Activated CD8-positive, alpha-beta T cell treated with anti-CD3 and anti-CD28 coated beads, Interleukin-2, amount 10 ng/mL, durations not matched to agents 7 days and 5 days (primary cell): ENCODE results near the gene CBY1. TPM values are rescaled to one million over a fixed set of nuclear protein-coding genes. Genes with fewer than 3 reads are reported as not detected.

Experiments
- ATAC-seq: fragments of 150-1000 bp; cut with Tn5 transposase; one replicate; pipeline ENCODE4 v1.10.0; 2021; ENCODE audit warnings: moderate library complexity
- CTCF ChIA-PET: fragments of 350-600 bp; sonication (Branson Sonifier 250); formaldehyde crosslinking; loops from one replicate; lab custom pipeline; 2021; ENCODE audit warnings: antibody characterized with exemption; lab: Charles Lee
- POLR2A ChIA-PET: fragments of 350-600 bp; sonication (Branson Sonifier 250); formaldehyde crosslinking; loops from one replicate; lab custom pipeline; 2021; ENCODE audit warnings: antibody characterized with exemption; lab: Charles Lee
- DNase-seq: peaks from one replicate; pipeline ENCODE4 v3.0.0-alpha.2; 2020
- H3K27ac Mint-ChIP-seq: one replicate; pipeline ENCODE4 v1.8.0; 2021; ENCODE audit warnings: mild to moderate bottlenecking, mixed read lengths
- H3K27me3 Mint-ChIP-seq: one replicate; pipeline ENCODE4 v1.8.0; 2021; ENCODE audit warnings: low read depth, mixed read lengths
- H3K36me3 Mint-ChIP-seq: one replicate; pipeline ENCODE4 v1.8.0; 2021; ENCODE audit warnings: low read depth, mixed read lengths
- H3K4me1 Mint-ChIP-seq: one replicate; pipeline ENCODE4 v1.8.0; 2021; ENCODE audit warnings: low read depth, mixed read lengths
- H3K4me3 Mint-ChIP-seq: one replicate; pipeline ENCODE4 v1.8.0; 2021; ENCODE audit warnings: mild to moderate bottlenecking, mixed read lengths
- H3K9me3 Mint-ChIP-seq: one replicate; pipeline ENCODE4 v1.8.0; 2022; ENCODE audit warnings: mixed read lengths; ENCODE audit not compliant: insufficient read depth
- total RNA-seq, 2 experiments: library from RNA; stranded (reverse); gene quantifications; one replicate each; pipeline ENCODE4 v1.2.3, GENCODE V29; 2021

Gene CBY1
- total RNA-seq, 2 experiments from 2014 or later = 11.6 to 13.6 TPM

DNA sequence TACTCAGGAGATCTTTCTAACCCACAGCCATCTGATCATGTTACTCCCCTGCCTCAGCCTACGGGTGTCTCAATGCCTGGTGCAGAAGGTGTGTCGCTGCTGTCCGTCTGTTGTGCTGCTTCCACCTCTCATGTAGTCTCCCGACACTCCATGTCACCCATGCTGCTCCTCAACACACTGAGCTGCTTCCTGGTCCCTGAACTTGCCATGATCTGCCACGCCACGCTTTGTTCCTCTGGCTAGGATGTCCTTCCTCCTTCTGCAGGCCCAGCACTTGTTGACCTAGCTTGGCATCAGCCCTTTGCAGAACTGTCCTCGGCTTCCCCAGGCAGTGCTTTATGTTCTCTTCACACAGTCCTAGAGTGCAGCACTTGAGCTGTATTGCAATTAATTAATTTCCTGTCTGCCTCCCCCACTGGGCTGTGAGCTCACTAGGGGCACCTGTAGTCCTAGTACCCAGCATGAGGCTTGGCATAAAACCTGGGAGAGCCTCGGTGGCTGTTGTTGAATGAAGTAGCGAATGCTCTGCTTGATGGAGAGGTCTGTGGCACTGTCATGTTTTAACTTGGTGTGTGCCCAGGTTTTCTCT lies 58.8 kb downstream of the CBY1 start:
- Mint-ChIP-seq H3K27me3 (no peaks in the 10 kb centered on the region), H3K4me3 (no peak overlapping the region), H3K9me3 (no peaks in the 10 kb centered on the region), H3K36me3 (peaks cover 37% of the 10 kb centered on the region), H3K27ac (peak overlapping the region; percentile 25), H3K4me1 (peaks cover 35% of the 10 kb centered on the region)
- DNase-seq (no peak), ATAC-seq (peak; percentile 18)
- CTCF ChIA-PET = interaction anchor here (1.5 to 4.3 kb wide), 2 partner anchors 10 to 18 kb away, joined by 10 to 21 read pairs; no protein-coding TSS in a partner anchor
- POLR2A ChIA-PET = interaction anchor here (1.1 to 1.5 kb wide), 5 partner anchors 8 to 41 kb away, joined by 4 to 6 read pairs (median 4); partner anchors contain the start of genes SUN2 and TOMM22

DNA sequence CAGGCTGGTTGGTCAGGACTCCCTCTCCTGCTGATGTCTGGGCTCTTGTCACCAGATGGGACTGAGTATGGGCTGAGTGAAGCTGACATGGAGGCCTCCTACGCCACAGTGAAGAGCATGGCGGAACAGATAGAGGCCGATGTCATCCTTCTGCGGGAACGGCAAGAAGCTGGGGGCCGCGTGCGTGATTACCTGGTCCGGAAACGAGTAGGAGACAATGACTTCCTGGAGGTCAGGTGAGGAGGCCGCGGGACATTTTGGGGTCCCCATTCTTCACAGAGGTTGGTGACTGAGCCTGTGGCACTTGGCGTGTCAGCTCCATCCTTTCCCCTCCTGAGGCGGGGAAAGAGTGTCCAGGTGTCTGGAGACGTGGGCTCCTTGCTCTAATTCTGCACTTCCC lies 59.4 kb downstream of the CBY1 start:
- H3K4me3 Mint-ChIP-seq = no peak overlapping the region
- DNase-seq (no peak), ATAC-seq (no peak)
- H3K27ac Mint-ChIP-seq = no peak overlapping the region
- no peaks in the 10 kb centered on the region for H3K27me3 Mint-ChIP-seq
- peaks cover 33% of the 10 kb centered on the region for H3K36me3 Mint-ChIP-seq
- ChIA-PET POLR2A (interaction anchor here (1.3 to 1.5 kb wide), 3 partner anchors 8 to 40 kb away, joined by 4 to 5 read pairs (median 4); partner anchors contain the start of gene SUN2), CTCF (interaction anchor here (4.3 kb wide), 1 partner anchor 9 kb away, joined by 21 read pairs; no protein-coding TSS in a partner anchor)
- H3K4me1 Mint-ChIP-seq = peaks cover 31% of the 10 kb centered on the region
- no peaks in the 10 kb centered on the region for H3K9me3 Mint-ChIP-seq

DNA sequence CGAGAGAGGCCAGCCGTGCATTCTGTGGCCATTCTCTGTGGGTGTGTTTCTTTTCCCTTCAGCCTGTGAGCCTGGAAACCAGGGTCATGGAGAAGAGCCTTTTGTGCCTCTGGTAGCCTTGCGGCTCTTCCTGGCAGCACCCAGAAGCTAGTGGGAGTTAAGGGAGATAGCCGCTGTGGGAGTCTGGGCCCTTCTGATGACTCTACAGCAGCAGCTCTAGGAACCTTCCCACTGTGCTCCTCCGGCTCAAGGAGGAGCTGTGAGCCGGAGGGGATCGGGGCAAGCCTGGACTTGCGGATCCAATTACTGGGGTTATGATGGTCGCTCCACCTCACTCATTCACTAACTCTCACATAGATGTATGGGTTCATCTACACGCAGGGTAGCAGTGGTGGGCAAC lies 59.8 kb downstream of the CBY1 start:
- CTCF ChIA-PET = interaction anchor here (1.1 to 4.3 kb wide), 2 partner anchors 9 to 17 kb away, joined by 3 to 21 read pairs; no protein-coding TSS in a partner anchor
- H3K4me3 Mint-ChIP-seq = no peak overlapping the region
- POLR2A ChIA-PET = interaction anchor here (1.5 kb wide), 1 partner anchor 9 kb away, joined by 4 read pairs; no protein-coding TSS in a partner anchor
- DNase-seq (no peak), ATAC-seq (no peak)
- H3K27ac Mint-ChIP-seq = peak overlapping the region; percentile 62
- H3K36me3 Mint-ChIP-seq = peaks cover 30% of the 10 kb centered on the region
- peaks cover 28% of the 10 kb centered on the region for H3K4me1 Mint-ChIP-seq
- H3K9me3 Mint-ChIP-seq = no peaks in the 10 kb centered on the region
- H3K27me3 Mint-ChIP-seq = no peaks in the 10 kb centered on the region

DNA sequence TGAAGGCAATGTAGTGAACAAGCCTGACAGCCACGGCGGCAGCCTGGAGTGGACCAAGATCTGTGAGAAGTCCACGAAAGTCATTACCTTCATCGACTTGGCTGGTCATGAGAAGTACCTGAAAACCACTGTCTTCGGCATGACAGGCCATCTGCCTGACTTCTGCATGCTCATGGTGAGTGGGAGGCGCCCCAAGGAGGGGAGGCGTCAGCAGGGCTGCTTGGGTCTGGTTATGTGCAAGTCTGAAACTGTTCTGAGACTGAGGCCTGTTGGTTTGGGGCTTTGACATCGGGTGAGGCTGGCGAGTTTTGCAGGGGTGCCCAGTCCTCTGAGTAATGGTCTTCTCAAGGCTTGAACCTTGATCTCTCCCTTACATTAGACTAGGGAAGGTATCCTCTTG lies 60.4 kb downstream of the CBY1 start:
- ChIA-PET CTCF (interaction anchor here (0.6 to 4.3 kb wide), 3 partner anchors 8 to 16 kb away, joined by 3 to 21 read pairs (median 3); no protein-coding TSS in a partner anchor), POLR2A (interaction anchor here (1.3 to 2.1 kb wide), 3 partner anchors 9 to 35 kb away, joined by 3 to 8 read pairs (median 4); partner anchors contain the start of gene TOMM22)
- peak overlapping the region; percentile 62 for H3K27ac Mint-ChIP-seq
- no peaks in the 10 kb centered on the region for H3K27me3 Mint-ChIP-seq
- H3K9me3 Mint-ChIP-seq = no peaks in the 10 kb centered on the region
- peaks cover 28% of the 10 kb centered on the region for H3K4me1 Mint-ChIP-seq
- DNase-seq (no peak), ATAC-seq (no peak)
- H3K4me3 Mint-ChIP-seq = no peak overlapping the region
- H3K36me3 Mint-ChIP-seq = peaks cover 33% of the 10 kb centered on the region

DNA sequence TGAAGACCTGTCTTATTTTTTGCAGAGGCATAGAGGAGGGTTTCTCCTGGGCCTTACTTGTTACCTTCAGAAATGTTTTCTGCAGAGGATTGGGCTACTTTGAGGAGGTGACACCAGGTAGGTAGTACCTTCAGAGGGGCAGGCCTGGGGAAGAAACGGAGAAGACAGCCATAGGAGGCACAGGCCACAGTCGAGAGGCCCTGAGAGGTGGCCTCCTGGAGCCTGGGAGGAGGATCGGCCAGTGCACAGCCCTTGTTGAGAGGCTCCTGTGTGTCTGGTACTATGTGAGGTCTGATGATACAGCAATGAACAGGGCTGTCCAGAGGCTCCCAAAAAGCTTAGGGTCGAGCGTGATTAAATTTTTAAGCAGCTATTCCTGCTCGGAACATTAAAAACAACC lies 60.8 kb downstream of the CBY1 start:
- CTCF ChIA-PET = interaction anchor here (0.6 to 1.1 kb wide), 2 partner anchors 10 to 16 kb away, joined by 3 read pairs; no protein-coding TSS in a partner anchor
- DNase-seq (no peak), ATAC-seq (no peak)
- H3K36me3 Mint-ChIP-seq = peaks cover 34% of the 10 kb centered on the region
- POLR2A ChIA-PET = interaction anchor here (1.3 to 2.1 kb wide), 3 partner anchors 16 to 36 kb away, joined by 3 to 12 read pairs (median 8); partner anchors contain the start of gene TOMM22
- no peak overlapping the region for H3K27ac Mint-ChIP-seq
- no peaks in the 10 kb centered on the region for H3K27me3 Mint-ChIP-seq
- peaks cover 25% of the 10 kb centered on the region for H3K4me1 Mint-ChIP-seq
- no peak overlapping the region for H3K4me3 Mint-ChIP-seq
- no peaks in the 10 kb centered on the region for H3K9me3 Mint-ChIP-seq

DNA sequence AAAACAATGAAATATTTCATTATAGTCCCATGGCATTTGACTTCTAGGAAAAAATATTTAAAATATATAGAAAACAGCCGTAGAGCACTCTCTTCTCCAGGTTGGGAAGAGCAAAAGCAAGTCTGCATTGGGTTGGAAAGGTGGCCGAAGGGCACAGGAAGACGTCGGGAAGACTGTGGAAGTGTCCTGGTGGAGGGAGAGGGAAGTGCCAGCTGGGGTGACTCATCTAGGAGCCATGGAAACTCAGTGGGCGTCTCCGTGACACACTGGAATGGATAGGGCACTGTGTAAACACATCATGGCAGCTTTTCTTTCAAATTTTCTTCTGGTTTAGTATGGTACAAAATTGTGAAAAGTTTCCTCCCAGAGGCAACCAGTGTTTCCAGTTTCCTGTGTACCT lies 62.0 kb downstream of the CBY1 start:
- ChIA-PET CTCF (interaction anchor here (0.9 kb wide), 1 partner anchor 15 kb away, joined by 3 read pairs; no protein-coding TSS in a partner anchor), POLR2A (interaction anchor here (1.0 to 2.1 kb wide), 4 partner anchors 14 to 37 kb away, joined by 3 to 12 read pairs (median 6); partner anchors contain the start of gene TOMM22)
- Mint-ChIP-seq H3K27ac (no peak overlapping the region), H3K36me3 (peaks cover 36% of the 10 kb centered on the region), H3K4me3 (no peak overlapping the region), H3K27me3 (no peaks in the 10 kb centered on the region), H3K4me1 (peaks cover 16% of the 10 kb centered on the region), H3K9me3 (no peaks in the 10 kb centered on the region)
- DNase-seq = no peak
- no peak for ATAC-seq

DNA sequence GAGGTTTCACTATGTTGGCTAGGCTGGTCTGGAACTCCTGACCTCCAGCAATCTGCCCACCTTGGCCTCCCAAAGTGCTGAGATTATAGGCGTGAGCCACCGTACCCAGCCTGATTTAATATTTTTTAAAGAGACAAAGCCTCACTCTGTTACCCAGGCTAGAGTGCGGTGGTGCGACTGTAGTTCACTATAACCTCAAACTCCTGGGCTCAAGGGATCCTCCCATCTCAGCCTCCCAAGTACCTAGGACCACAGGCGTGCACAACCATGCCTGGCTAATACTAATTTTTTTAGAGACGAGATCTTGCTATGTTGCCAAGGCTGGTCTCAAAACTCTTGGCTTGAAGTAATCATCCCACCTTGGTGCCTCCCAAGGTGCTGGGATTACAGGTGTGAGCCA lies 62.8 kb downstream of the CBY1 start:
- DNase-seq (no peak), ATAC-seq (no peak)
- ChIA-PET CTCF (no interaction called here), POLR2A (interaction anchor here (2.1 kb wide), 2 partner anchors 14 to 16 kb away, joined by 8 to 12 read pairs; no protein-coding TSS in a partner anchor)
- no peaks in the 10 kb centered on the region for H3K9me3 Mint-ChIP-seq
- no peak overlapping the region for H3K4me3 Mint-ChIP-seq
- H3K27ac Mint-ChIP-seq = no peak overlapping the region
- peaks cover 11% of the 10 kb centered on the region for H3K4me1 Mint-ChIP-seq
- H3K27me3 Mint-ChIP-seq = no peaks in the 10 kb centered on the region
- H3K36me3 Mint-ChIP-seq = peaks cover 42% of the 10 kb centered on the region

DNA sequence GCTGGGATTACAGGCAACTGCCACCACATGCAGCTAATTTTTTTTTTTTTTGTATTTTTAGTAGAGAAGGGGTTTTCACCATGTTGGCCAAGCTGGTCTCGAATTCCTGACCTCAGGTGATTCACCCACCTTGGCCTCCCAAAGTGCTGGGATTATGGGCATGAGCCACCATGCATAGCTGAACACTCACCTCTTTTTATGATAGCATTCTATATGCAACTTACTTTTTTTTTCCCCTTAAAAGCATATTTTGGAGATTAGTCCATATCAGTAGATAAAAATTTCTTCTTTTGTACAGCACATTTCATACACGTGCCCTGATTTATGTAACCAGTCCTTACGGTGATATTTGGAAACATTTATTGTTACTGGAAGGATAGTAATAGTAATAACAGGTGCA lies 63.9 kb downstream of the CBY1 start:
- DNase-seq (no peak), ATAC-seq (no peak)
- peaks cover 53% of the 10 kb centered on the region for H3K36me3 Mint-ChIP-seq

DNA sequence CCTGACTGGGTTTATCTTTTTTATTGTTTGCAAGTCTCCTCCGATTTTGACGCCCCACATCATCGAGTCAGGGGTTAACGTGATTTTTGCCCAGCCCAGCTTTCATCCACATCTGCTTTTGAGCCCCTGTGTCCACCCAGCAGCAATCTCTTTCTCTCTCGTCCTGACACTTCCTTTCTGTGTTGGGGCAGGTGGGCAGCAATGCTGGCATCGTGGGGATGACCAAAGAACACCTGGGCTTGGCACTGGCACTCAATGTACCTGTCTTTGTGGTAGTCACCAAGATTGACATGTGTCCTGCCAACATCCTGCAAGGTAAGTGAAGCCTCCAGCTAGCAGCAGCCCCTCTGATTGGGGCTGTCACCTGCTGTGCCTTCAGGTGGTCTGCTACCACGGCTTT lies 65.1 kb downstream of the CBY1 start:
- peaks cover 55% of the 10 kb centered on the region for H3K36me3 Mint-ChIP-seq

More for the DNA sequence above, 63.9 kb downstream of the CBY1 start:
- H3K27me3 Mint-ChIP-seq = no peaks in the 10 kb centered on the region
- no peak overlapping the region for H3K27ac Mint-ChIP-seq
- H3K4me3 Mint-ChIP-seq = no peak overlapping the region
- POLR2A ChIA-PET = no interaction called here
- no peaks in the 10 kb centered on the region for H3K9me3 Mint-ChIP-seq
- CTCF ChIA-PET = interaction anchor here (1.3 kb wide), 1 partner anchor 27 kb away, joined by 3 read pairs; no protein-coding TSS in a partner anchor
- peaks cover under 1% of the 10 kb centered on the region for H3K4me1 Mint-ChIP-seq

More for the DNA sequence above, 65.1 kb downstream of the CBY1 start:
- Mint-ChIP-seq H3K27ac (no peak overlapping the region), H3K27me3 (no peaks in the 10 kb centered on the region), H3K4me3 (no peak overlapping the region), H3K4me1 (no peaks in the 10 kb centered on the region), H3K9me3 (no peaks in the 10 kb centered on the region)
- CTCF ChIA-PET = interaction anchor here (0.8 to 4.3 kb wide), 4 partner anchors 10 to 48 kb away, joined by 3 to 57 read pairs (median 26); partner anchors contain the start of gene GTPBP1
- ATAC-seq (no peak), DNase-seq (no peak)
- POLR2A ChIA-PET = interaction anchor here (0.5 to 6.0 kb wide), 2 partner anchors 12 to 36 kb away, joined by 3 to 41 read pairs; no protein-coding TSS in a partner anchor
